ENCODE results near the gene MTMR10.

The MTMR10 gene

GRCh38 chr15:31012455-31012854 is 21.0 kb upstream of the MTMR10 start:
- DNase-seq (ENCODE audit: low spot score), result no peak

GRCh38 chr15:31010036-31010435 is 18.6 kb upstream of the MTMR10 start:
- no peak for DNase-seq (ENCODE audit: low spot score)

- no peak for DNase-seq (ENCODE audit: low spot score)
Measured at GRCh38 chr15:31005660-31006059, 14.2 kb upstream of the MTMR10 start.

GRCh38 chr15:31004220-31004733 is 12.8 kb upstream of the MTMR10 start:
- DNase-seq (ENCODE audit: low spot score), result no peak

GRCh38 chr15:31001702-31002101 is 10.3 kb upstream of the MTMR10 start:
- no peak for DNase-seq (ENCODE audit: low spot score)

GRCh38 chr15:30999729-31000128 is 8.3 kb upstream of the MTMR10 start:
- no peak for DNase-seq (ENCODE audit: low spot score)

GRCh38 chr15:30997270-30997669 is 5.8 kb upstream of the MTMR10 start:
- DNase-seq (ENCODE audit: low spot score), result peak; percentile 25

GRCh38 chr15:30992249-30992864 is 929 bp upstream of the MTMR10 start:
- DNase-seq (ENCODE audit: low spot score), result no peak

GRCh38 chr15:30990446-30991254 is 778 bp downstream of the MTMR10 start:
- peak; percentile 17 for DNase-seq (ENCODE audit: low spot score)

GRCh38 chr15:30990036-30990435 is 1.4 kb downstream of the MTMR10 start:
- peak; percentile 27 for DNase-seq (ENCODE audit: low spot score)

- no peak for DNase-seq (ENCODE audit: low spot score)
Measured at GRCh38 chr15:30985081-30985531, 6.3 kb downstream of the MTMR10 start.

GRCh38 chr15:30984542-30984941 is 6.9 kb downstream of the MTMR10 start:
- no peak for DNase-seq (ENCODE audit: low spot score)

GRCh38 chr15:30984118-30984517 is 7.3 kb downstream of the MTMR10 start:
- no peak for DNase-seq (ENCODE audit: low spot score)

GRCh38 chr15:30979457-30979856 is 12.0 kb downstream of the MTMR10 start:
- no peak for DNase-seq (ENCODE audit: low spot score)

- DNase-seq (ENCODE audit: low spot score), result peak; percentile 84
Measured at GRCh38 chr15:30978328-30978727, 13.1 kb downstream of the MTMR10 start.

- DNase-seq (ENCODE audit: low spot score), result no peak
Measured at GRCh38 chr15:30974112-30974511, 17.3 kb downstream of the MTMR10 start.

- DNase-seq (ENCODE audit: low spot score), result no peak
Measured at GRCh38 chr15:30973379-30973778, 18.0 kb downstream of the MTMR10 start.

GRCh38 chr15:30969724-30970123 is 21.7 kb downstream of the MTMR10 start:
- DNase-seq (ENCODE audit: low spot score), result no peak

GRCh38 chr15:30963681-30964080 is 27.7 kb downstream of the MTMR10 start:
- no peak for DNase-seq (ENCODE audit: low spot score)

GRCh38 chr15:30962659-30963058 is 28.8 kb downstream of the MTMR10 start:
- DNase-seq (ENCODE audit: low spot score), result no peak

GRCh38 chr15:30962079-30962478 is 29.3 kb downstream of the MTMR10 start:
- no peak for DNase-seq (ENCODE audit: low spot score)

- no peak for DNase-seq (ENCODE audit: low spot score)
Measured at GRCh38 chr15:30958219-30958618, 33.2 kb downstream of the MTMR10 start.
